ENCODE measurements around the gene FOXO6.

DNA sequence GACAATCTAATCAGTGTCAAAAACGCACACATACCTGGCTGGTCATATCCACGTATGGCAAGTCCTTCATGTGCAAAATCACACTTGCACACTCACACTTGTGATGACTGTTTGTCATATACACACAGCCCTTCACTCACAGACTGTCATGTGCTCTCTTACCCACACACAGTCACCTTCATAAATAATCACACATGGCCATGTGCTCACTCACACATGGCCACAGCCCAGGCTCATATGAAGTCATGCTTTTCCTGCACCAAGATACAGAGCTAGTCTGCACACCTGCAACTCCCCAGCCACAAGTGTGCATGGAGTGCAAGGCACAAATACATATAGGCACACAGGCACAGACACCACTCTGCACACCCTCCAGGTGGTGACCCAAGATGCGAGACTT, 45.4 kb upstream of the FOXO6 start:
- no peak for TF ChIP-seq EZH2 (IDR thresholded peaks at IDR 0.05; ENCODE audit: low read length)
- TF ChIP-seq, protein P1, sequence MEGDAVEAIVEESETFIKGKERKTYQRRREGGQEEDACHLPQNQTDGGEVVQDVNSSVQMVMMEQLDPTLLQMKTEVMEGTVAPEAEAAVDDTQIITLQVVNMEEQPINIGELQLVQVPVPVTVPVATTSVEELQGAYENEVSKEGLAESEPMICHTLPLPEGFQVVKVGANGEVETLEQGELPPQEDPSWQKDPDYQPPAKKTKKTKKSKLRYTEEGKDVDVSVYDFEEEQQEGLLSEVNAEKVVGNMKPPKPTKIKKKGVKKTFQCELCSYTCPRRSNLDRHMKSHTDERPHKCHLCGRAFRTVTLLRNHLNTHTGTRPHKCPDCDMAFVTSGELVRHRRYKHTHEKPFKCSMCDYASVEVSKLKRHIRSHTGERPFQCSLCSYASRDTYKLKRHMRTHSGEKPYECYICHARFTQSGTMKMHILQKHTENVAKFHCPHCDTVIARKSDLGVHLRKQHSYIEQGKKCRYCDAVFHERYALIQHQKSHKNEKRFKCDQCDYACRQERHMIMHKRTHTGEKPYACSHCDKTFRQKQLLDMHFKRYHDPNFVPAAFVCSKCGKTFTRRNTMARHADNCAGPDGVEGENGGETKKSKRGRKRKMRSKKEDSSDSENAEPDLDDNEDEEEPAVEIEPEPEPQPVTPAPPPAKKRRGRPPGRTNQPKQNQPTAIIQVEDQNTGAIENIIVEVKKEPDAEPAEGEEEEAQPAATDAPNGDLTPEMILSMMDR (optimal IDR thresholded peaks at IDR 0.05 in 1 of 3, IDR thresholded peaks at IDR 0.05 in 1 of 3, conservative IDR thresholded peaks at IDR 0.05 in 1 of 3; ENCODE audit: extremely low read depth in 1 of 3, insufficient read depth in 2 of 3, low read length in 3 of 3) = no peak
